WI38 (cell line): Measurements from ENCODE around the gene SFXN5.

ENCODE experiments used
- H3K4me3 ChIP-seq: 2 replicates; pipeline ENCODE4 v1.5.1; 2011; ENCODE audit warnings: low read depth, mild to moderate bottlenecking, control low read depth, low read length
- TF ChIP-seq, protein P1 (sequence below): IDR thresholded peaks from 2 replicates; pipeline ENCODE4 v1.5.1; 2012; ENCODE audit warnings: low read depth, mild to moderate bottlenecking, control low read depth, low read length

The SFXN5 gene

DNA sequence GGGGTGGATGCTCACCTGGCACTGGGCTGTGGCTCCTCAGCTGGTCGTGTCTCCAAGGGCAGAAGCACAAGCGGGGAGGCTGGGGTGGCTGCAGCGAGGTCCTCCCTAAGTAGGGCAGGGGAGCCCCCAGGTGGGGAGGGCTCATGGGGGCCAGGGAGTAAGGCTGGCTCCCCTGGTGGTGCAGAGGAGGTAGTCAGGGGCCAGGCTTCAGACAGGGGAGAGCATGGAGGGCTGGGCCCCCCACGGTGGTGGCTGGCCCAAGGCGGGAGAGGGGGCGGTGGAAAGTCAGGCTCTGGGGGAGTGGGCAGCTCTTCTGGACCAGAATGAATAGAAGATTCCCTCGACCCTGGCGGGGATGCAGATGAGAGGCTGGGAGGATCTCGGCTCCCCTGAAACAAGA, 8.1 kb upstream of the SFXN5 start:
- no peak overlapping the region for H3K4me3 ChIP-seq

DNA sequence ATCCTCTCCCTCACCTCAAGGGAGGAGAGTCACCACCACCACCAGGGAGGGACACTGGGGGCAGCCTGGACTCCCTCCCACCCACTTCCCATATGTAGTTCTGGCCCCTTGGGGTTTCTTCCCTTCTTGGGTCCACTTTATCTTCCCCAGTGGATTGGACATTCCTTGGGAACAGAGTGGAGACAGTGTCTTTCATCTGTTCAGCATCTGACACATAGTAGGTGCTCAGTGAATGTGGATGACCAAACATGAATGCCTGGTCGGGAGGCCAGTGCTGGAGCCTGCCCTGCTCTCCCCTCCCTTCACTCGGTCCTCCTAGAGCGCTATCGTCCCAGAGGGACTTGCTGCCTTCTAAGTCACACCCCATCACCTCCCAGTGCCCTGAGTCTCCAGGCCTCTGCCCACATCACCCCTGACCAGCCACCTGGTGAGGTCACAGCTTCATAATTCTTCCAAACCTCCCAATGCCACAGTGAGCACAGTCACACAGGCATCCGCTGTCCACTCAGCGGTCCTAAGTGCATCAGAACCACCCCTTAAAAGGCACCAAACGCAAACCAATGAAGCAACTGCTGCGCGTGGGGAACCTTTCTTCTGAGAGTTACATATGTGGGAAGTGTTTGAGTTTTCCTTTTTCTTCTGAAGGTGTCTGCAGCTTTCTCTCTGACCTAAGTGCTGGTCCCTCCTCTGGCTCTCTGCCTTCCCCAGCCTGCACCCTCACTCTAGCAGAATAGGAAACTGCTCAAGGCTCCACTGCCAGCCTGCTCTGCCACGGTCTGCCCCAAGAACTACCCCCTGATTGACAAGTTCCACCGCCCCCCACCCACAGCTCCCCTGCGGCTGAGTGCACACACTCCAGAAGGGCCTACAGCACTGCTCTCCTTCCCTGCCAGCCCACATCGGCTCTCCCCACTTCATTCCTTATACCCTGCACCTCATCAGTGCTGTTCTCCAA, 7.2 kb upstream of the SFXN5 start:
- TF ChIP-seq, protein P1, sequence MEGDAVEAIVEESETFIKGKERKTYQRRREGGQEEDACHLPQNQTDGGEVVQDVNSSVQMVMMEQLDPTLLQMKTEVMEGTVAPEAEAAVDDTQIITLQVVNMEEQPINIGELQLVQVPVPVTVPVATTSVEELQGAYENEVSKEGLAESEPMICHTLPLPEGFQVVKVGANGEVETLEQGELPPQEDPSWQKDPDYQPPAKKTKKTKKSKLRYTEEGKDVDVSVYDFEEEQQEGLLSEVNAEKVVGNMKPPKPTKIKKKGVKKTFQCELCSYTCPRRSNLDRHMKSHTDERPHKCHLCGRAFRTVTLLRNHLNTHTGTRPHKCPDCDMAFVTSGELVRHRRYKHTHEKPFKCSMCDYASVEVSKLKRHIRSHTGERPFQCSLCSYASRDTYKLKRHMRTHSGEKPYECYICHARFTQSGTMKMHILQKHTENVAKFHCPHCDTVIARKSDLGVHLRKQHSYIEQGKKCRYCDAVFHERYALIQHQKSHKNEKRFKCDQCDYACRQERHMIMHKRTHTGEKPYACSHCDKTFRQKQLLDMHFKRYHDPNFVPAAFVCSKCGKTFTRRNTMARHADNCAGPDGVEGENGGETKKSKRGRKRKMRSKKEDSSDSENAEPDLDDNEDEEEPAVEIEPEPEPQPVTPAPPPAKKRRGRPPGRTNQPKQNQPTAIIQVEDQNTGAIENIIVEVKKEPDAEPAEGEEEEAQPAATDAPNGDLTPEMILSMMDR: no peak

More for the DNA sequence above, 8.1 kb upstream of the SFXN5 start:
- TF ChIP-seq, protein P1: no peak

DNA sequence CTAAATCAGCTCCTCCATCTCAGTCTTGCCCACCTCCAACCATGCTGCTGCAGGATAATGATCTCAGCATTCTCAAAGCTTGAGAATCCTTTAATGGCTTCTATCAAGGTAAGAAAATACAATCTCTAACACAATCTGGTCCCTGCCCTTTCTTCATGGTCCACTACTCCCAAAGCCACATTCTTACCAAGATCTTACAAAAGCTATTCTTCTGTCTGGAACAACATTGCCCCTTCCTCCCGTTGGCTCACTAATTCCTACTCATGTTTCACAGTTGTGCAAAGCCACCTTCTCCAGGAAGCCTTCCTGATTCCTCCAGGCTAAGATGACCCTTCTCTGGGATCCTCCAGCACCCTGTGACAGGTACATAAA, 5.9 kb upstream of the SFXN5 start:
- TF ChIP-seq, protein P1: no peak
- no peak overlapping the region for H3K4me3 ChIP-seq

More for the DNA sequence above, 7.2 kb upstream of the SFXN5 start:
- no peak overlapping the region for H3K4me3 ChIP-seq

DNA sequence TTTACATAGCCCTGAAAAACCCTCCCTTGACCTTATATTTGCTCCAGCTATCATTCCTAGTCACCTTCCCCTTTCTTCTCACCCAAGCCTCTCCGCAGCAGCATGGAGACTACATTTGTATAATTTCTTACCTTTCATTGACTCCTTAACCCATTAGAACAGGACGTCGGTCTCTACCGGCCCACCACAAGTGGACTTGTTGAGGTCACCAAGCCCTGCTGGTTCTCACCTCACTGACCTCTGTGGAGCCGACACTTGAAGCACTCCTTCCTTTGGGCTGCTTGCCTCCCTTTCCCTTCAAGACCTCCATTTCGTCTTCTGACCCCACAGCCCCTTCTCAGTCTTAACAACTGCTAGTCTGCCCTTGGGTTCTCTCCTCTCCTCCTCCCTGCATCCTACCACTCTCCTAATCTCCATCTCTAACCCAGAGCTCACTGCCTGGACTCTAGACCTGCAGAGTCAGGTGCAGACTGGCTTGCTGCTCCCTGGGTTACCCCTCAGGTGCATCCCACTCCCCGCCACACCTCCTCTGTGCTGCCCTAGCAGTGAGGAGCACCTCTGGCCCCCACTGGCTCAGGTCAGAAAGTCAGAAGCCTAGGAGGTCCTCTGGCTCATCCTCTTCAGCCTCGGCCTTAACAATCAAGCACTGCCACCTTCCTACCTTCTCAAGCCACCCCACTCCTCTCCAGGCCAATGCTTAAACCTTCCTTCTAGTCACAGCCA, 5.3 kb upstream of the SFXN5 start:
- H3K4me3 ChIP-seq: no peak overlapping the region
- TF ChIP-seq, protein P1: no peak

DNA sequence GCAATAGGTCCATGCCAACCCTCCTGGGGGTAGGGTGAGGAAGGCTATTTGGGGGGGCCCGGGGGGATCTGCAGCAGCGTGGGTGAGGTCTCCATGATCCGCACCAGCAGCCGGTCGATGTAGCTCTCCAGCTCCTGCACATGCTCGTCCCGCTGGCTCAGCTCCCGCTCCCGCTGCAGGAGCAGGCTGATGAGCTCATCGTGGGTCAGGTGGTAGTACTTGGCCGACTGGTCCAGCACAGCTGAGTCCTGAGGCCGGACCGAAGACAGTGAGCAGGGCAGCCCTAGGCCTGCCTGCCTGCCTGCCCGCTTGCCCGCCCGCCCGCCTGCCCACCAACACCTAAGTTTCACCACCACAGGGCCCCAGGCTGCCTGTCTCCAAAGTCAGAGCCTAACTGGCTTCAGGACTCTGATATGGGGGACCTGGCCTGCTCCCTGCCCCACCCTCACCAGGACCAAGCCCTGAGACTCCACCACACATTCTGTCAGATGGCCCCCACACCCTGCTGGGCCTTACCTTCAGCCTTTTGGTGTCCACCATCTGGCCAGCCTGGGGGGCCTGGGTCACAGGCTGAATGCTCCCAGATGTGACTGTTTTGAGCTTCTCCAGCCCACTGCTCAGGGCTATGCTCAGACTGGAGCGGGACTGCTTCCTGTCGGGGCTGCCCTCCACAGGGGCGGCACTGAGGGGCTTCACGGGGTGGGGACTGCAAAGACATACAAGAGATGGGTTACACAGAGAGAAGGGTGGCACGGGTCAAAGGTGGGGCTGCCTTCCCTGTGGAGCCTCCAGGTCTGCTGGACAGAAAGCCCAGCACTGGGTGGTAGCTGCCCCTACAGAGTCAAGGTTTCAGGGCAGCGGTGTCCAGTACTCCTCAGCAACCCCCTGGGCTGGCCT, 4.2 kb upstream of the SFXN5 start:
- H3K4me3 ChIP-seq: no peak overlapping the region
- TF ChIP-seq, protein P1: no peak

- TF ChIP-seq, protein P1: no peak
Measured at GRCh38 chr2:73074110-73075069, 2.9 kb upstream of the SFXN5 start.

More at GRCh38 chr2:73074110-73075069, 2.9 kb upstream of the SFXN5 start:
- H3K4me3 ChIP-seq: no peak overlapping the region
